NCI-H2107 treated with DMSO at 0.1 percent for 48 hours (cell line): ENCODE results near the gene COL1A1.

ENCODE experiments used
- DNase-seq: peaks from one replicate; lab custom pipeline; 2025; ENCODE audit not compliant: unreplicated experiment; lab: John Stamatoyannopoulos, UW

The COL1A1 gene

GRCh38 chr17:50144355-50144754 lies 57.1 kb downstream of the COL1A1 start:
- DNase-seq: no peak

- no peak for DNase-seq
Observed at GRCh38 chr17:50143461-50144176, 57.8 kb downstream of the COL1A1 start.

GRCh38 chr17:50141745-50142110 lies 59.7 kb downstream of the COL1A1 start:
- DNase-seq: no peak

GRCh38 chr17:50141026-50141744 lies 60.2 kb downstream of the COL1A1 start:
- DNase-seq: no peak

- no peak for DNase-seq
Observed at GRCh38 chr17:50139950-50140885, 61.2 kb downstream of the COL1A1 start.

- no peak for DNase-seq
Observed at GRCh38 chr17:50139185-50139783, 62.1 kb downstream of the COL1A1 start.

GRCh38 chr17:50137042-50137441 lies 64.4 kb downstream of the COL1A1 start:
- no peak for DNase-seq

- no peak for DNase-seq
Observed at GRCh38 chr17:50136096-50136687, 65.2 kb downstream of the COL1A1 start.

- no peak for DNase-seq
Observed at GRCh38 chr17:50135316-50136095, 65.9 kb downstream of the COL1A1 start.

- no peak for DNase-seq
Observed at GRCh38 chr17:50134206-50135110, 67.0 kb downstream of the COL1A1 start.

- DNase-seq: no peak
Observed at GRCh38 chr17:50133769-50134099, 67.7 kb downstream of the COL1A1 start.
